Measurements from ENCODE around the gene ITGA7.

ITGA7 gene

DNA sequence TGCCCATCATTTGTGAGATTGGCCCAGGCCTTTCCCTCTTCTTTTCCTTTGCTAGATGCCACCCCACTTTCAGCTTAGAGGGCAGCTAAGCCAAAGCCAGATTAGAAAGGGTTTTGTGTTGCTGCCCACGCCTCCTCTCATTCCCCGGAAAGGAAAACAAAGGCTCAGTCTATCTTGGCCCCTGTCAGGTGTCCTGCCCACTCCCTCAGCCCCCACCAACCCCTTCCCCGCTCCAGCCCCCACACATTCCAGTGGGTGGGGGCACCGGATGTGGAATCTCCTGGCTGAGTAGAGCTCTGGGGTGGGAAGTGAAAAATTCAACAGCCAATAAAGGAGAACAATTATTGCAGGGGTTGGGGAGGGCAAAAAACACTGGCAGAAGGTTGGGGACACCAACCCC lies 10.3 kb upstream of the ITGA7 start:
- no peak for DNase-seq

- DNase-seq = peak in 1 of 2 donors; percentile 19
These were observed 9.6 kb upstream of the ITGA7 start for GRCh38 chr12:55717011-55718007.

- DNase-seq = no peak
These were observed 8.9 kb upstream of the ITGA7 start for GRCh38 chr12:55716582-55716957.

- peak; percentile 96 to 98 for DNase-seq
These were observed 8.3 kb upstream of the ITGA7 start, which contains the start of gene BLOC1S1 for GRCh38 chr12:55715833-55716581. Gene BLOC1S1, plus strand, starts transcription at chr12:55716046. Its CDS starts 6 bp downstream, at chr12:55716052.

GRCh38 chr12:55715169-55715764 lies 7.6 kb upstream of the ITGA7 start:
- DNase-seq = no peak

DNA sequence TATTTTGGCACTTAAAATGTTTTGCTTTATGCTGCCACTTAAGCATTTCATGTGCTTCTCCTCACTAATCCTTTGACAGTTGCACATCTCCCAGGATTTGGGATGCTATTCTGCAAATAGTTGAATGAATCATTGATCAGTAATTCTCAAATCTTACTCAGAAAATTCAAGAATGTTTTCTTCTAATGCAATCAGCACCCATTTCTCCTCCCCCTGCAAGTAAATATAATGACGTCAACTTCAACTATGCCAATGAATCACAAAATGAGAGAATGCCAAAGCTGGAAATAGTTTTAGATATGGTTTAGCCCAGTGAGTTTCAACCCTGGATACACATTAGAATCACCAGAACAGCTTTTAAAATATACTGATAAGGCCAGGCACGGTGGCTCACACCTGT lies 6.0 kb upstream of the ITGA7 start:
- no peak for DNase-seq

- no peak for DNase-seq
These were observed 5.2 kb upstream of the ITGA7 start for GRCh38 chr12:55712700-55713415.

GRCh38 chr12:55711786-55712553 lies 4.3 kb upstream of the ITGA7 start:
- DNase-seq = no peak

DNA sequence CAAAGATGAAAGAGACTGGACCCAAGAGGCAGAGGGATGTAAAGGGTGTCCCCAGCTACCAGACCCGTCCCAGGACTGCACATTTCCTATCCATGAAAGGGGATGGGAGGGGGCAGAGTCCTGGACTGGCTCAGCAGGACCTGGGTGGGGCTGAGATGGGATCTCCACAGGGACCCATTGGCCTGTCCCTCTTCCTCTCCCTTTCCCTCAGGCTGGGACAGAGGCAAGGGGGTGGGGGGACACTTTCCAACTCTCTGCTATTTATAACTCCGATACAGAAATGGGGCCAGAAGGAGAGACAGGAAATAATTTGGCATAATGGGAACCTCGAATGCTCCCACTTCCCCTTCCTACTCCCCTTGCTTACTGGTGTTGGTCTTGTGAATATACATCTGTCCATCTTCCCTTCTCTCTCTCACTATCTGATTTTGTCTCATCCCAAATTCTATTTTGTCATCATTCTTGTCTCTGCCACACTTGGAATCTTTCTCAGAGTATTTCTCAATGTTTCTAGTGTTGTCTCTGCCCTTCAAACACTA lies 1.1 kb upstream of the ITGA7 start:
- no peak for DNase-seq

- peak in 1 of 2 donors; percentile 19 for DNase-seq
These were observed 459 bp downstream of the ITGA7 start for GRCh38 chr12:55707219-55707671.

GRCh38 chr12:55706568-55707218 lies 1.0 kb downstream of the ITGA7 start:
- no peak for DNase-seq

DNA sequence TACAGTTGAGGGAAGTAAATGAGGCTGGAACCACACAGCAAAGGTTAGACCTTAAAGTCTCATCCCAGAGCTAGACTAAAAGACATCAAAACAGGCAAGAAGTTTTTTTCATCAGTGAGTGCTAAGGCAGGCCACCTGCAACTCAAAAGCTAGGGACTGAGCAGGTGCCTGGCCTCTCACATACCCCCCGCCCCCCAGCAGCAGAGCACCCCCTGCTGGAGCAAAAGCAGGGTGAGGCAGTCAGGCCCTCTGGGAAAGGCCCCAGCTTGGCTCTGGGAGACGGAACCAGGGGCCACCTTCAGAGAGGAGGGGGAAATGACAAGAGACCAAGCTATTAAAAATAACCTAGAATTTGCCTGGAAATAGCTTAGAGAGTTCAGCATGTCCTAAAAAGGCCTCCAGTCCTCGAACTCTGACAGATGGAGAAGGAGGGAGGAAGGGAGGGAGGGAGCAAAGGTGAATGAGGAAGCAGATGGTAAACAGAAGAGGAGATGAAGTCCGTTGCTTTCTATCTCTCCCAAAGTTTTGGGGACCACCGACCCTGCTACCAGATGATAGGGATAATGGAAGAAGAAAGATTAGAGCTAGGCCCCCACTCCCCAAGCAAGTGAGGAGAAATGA lies 1.8 kb downstream of the ITGA7 start:
- no peak for DNase-seq

- no peak for DNase-seq
These were observed 2.6 kb downstream of the ITGA7 start for GRCh38 chr12:55704824-55705718.

DNA sequence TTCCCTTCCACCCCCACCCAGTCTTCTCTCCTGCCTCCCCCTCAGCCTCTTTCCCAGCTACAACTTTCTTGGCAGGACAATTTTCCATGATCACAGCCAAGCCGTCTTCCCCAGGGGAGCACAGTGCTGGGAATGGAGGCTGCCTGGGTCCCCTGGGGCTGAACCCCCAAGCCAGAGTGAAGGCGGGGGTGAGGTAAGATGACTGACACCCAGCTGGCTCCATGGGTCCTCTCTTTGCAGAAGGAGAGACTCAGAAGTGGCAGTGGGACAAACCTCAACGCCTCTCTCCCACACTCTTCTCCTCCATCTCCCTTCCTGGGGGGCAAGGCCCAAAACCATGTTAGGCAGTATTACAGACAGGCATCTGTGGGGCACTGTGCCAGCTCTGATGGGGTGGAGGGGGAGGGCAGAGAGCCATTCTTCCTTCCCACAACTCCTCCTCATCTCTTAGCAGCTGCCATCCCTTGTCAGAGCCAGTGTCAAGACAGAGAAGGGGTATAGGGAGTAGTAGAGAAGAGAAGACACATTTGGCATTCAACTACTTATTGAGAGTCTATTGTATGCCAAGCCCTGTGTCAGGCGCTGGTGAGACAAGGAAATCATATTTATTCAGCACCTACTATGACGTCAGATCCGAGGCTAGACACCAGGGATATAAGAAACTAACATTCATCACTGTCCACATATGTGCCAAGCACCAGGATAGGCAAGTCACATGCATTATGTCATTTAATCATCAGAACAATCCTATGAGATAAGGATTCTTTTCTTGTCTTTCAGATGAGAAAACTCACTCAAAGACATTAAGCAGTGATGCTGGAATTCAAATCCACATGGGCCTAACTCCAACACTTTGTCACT lies 3.6 kb downstream of the ITGA7 start:
- no peak for DNase-seq

GRCh38 chr12:55703288-55703687 lies 4.4 kb downstream of the ITGA7 start:
- DNase-seq = no peak

- DNase-seq = no peak
These were observed 4.8 kb downstream of the ITGA7 start for GRCh38 chr12:55702861-55703260.

GRCh38 chr12:55700255-55701018 lies 7.3 kb downstream of the ITGA7 start:
- DNase-seq = no peak
